ENCODE results near the gene TEX26.

Gene TEX26

GRCh38 chr13:30932481-30933353 lies at the start of gene TEX26:
Gene TEX26 (plus strand): TSS chr13:30932656. CDS start chr13:30932716, 60 bp downstream.
- ChIA-PET POLR2A (no interaction called here), CTCF (no interaction called here)
- no peaks in the 10 kb centered on the region for H3K36me3 ChIP-seq (ENCODE audit: control insufficient read depth in 2 of 2, insufficient read depth in 1 of 2, low read length in 2 of 2)
- H3K9me3 ChIP-seq (ENCODE audit: control insufficient read depth, insufficient read depth, low read depth, low read length): no peaks in the 10 kb centered on the region
- TF ChIP-seq ZNF792 (tag by site-specific recombination; IDR thresholded peaks at IDR 0.05): no peak
- H3K4me1 ChIP-seq (ENCODE audit: control insufficient read depth, insufficient read depth, low read length): no peaks in the 10 kb centered on the region
- H3K4me3 ChIP-seq (ENCODE audit: low read depth, low read length): no peak within 1 kb of the TSS
- H3K27ac ChIP-seq (ENCODE audit: extremely low read depth, low read depth, low read length): no peak within 1 kb of the TSS

GRCh38 chr13:30882996-30883766 lies 49.3 kb upstream of the TEX26 start:
- CTCF ChIA-PET: no interaction called here
- POLR2A ChIA-PET: no interaction called here
- TF ChIP-seq BCL6B (tag by site-specific recombination; IDR thresholded peaks at IDR 0.05) (no peak), ZNF555 (tag by site-specific recombination; conservative IDR thresholded peaks at IDR 0.05) (no peak), SALL2 (tag by site-specific recombination; IDR thresholded peaks at IDR 0.05; ENCODE audit: borderline replicate concordance) (no peak), ZNF521 (tag by site-specific recombination; IDR thresholded peaks at IDR 0.05) (no peak), GLIS1 (tag by site-specific recombination; IDR thresholded peaks at IDR 0.05) (no peak), TRIM28 (IDR thresholded peaks at IDR 0.05; ENCODE audit: borderline replicate concordance, low read length) (no peak), ZBTB44 (tag by site-specific recombination; IDR thresholded peaks at IDR 0.05) (no peak)
- no peak overlapping the region for H3K4me3 ChIP-seq (ENCODE audit: low read depth, low read length)
- no peak overlapping the region for H3K27ac ChIP-seq (ENCODE audit: extremely low read depth, low read depth, low read length)
- no peaks in the 10 kb centered on the region for H3K9me3 ChIP-seq (ENCODE audit: control insufficient read depth, insufficient read depth, low read depth, low read length)
- H3K36me3 ChIP-seq (ENCODE audit: control insufficient read depth in 2 of 2, insufficient read depth in 1 of 2, low read length in 2 of 2): no peaks in the 10 kb centered on the region
- H3K4me1 ChIP-seq (ENCODE audit: control insufficient read depth, insufficient read depth, low read length): no peaks in the 10 kb centered on the region

GRCh38 chr13:30884543-30884942 lies 47.9 kb upstream of the TEX26 start:
- ChIA-PET CTCF (interaction anchor here (1.3 kb wide), 1 partner anchor 8 kb away, joined by 5 read pairs; no protein-coding TSS in a partner anchor), POLR2A (no interaction called here)
- H3K36me3 ChIP-seq (ENCODE audit: control insufficient read depth in 2 of 2, insufficient read depth in 1 of 2, low read length in 2 of 2): no peaks in the 10 kb centered on the region
- TF ChIP-seq SETDB1 (IDR thresholded peaks at IDR 0.05; ENCODE audit: insufficient read length, low read length) (peak; percentile 23), ZNF266 (tag by site-specific recombination; IDR thresholded peaks at IDR 0.05; ENCODE audit: low read depth) (no peak), ZNF292 (tag by site-specific recombination; IDR thresholded peaks at IDR 0.05; ENCODE audit: borderline replicate concordance, low read depth) (no peak)
- H3K9me3 ChIP-seq (ENCODE audit: control insufficient read depth, insufficient read depth, low read depth, low read length): no peaks in the 10 kb centered on the region
- H3K4me1 ChIP-seq (ENCODE audit: control insufficient read depth, insufficient read depth, low read length): no peaks in the 10 kb centered on the region
- H3K4me3 ChIP-seq (ENCODE audit: low read depth, low read length): no peak overlapping the region
- no peak overlapping the region for H3K27ac ChIP-seq (ENCODE audit: extremely low read depth, low read depth, low read length)

GRCh38 chr13:30889196-30889690 lies 43.2 kb upstream of the TEX26 start:
- ChIA-PET CTCF (no interaction called here), POLR2A (no interaction called here)
- Histone ChIP-seq H3K4me1 (ENCODE audit: control insufficient read depth, insufficient read depth, low read length) (no peaks in the 10 kb centered on the region), H3K9me3 (ENCODE audit: control insufficient read depth, insufficient read depth, low read depth, low read length) (no peaks in the 10 kb centered on the region), H3K36me3 (ENCODE audit: control insufficient read depth in 2 of 2, insufficient read depth in 1 of 2, low read length in 2 of 2) (no peaks in the 10 kb centered on the region), H3K4me3 (ENCODE audit: low read depth, low read length) (no peak overlapping the region), H3K27ac (ENCODE audit: extremely low read depth, low read depth, low read length) (no peak overlapping the region)
- TF ChIP-seq MZF1 (tag by site-specific recombination; IDR thresholded peaks at IDR 0.05; ENCODE audit: borderline replicate concordance): no peak
- TF ChIP-seq KLF10 (tag by site-specific recombination; IDR thresholded peaks at IDR 0.05): no peak
- peak; percentile 94 for TF ChIP-seq ZNF549 (tag by site-specific recombination; IDR thresholded peaks at IDR 0.05)
- TF ChIP-seq ZNF223 (tag by site-specific recombination; IDR thresholded peaks at IDR 0.05): no peak
- TF ChIP-seq SP3 (tag by site-specific recombination; IDR thresholded peaks at IDR 0.05): no peak
- TF ChIP-seq KLF1 (tag by site-specific recombination; IDR thresholded peaks at IDR 0.05): no peak
